Stimulated activated CD4-positive, alpha-beta T cell treated with anti-CD3 and anti-CD28 coated beads, TNF-alpha, amount 100 ng/mL, for 1 hour (primary cell): Measurements from ENCODE around the gene HDAC3.

Experiments
- DNase-seq, 3 donors: peaks; one replicate each; pipeline ENCODE4 v3.0.0-alpha.2; 2020; ENCODE audit warnings: low read depth in 3 of 3, low spot score in 1 of 3

Gene HDAC3

DNA sequence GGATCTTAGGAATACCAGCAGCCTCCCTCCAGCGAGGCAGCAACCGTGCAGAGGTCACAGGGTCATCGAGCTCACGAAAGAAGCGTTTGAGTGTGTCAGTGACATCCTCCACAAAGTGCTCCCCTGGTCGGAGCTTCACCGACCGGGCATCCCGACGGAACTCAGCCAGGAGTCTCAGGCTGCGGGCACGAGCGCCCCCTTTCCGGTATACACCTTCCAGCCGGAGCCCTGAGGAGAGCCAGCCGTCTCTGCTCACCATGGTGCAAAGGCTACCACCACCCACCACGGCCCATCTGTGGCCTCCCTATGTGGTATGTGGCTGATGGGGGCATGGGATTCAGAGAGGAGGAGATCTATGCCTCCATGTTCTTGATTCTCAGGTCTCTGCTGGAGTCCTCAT is 25.4 kb upstream of the HDAC3 start:
- DNase-seq = no peak

GRCh38 chr5:141657937-141658545 is 21.4 kb upstream of the HDAC3 start:
- DNase-seq = no peak

DNA sequence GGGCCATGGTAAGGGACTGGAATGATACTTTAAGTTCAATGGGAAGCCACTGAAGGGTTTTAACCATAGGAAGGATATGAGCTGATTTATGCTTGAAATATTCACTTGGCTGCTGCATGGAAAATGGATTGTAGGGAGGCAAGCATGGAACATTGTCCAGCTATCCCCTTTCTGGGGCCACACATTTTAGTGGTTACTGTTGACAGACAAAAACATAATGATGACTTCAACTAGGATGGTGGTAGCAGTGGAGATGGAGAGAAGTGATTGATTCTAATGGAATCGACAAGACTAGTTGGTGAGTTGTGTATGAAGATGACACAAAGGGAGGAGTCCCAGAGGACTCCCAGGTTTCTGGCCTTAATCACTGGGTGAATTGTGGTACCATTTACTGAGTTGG is 20.8 kb upstream of the HDAC3 start:
- DNase-seq = no peak

GRCh38 chr5:141656396-141656795 is 19.7 kb upstream of the HDAC3 start:
- no peak for DNase-seq

GRCh38 chr5:141655020-141655419 is 18.4 kb upstream of the HDAC3 start:
- no peak for DNase-seq

DNA sequence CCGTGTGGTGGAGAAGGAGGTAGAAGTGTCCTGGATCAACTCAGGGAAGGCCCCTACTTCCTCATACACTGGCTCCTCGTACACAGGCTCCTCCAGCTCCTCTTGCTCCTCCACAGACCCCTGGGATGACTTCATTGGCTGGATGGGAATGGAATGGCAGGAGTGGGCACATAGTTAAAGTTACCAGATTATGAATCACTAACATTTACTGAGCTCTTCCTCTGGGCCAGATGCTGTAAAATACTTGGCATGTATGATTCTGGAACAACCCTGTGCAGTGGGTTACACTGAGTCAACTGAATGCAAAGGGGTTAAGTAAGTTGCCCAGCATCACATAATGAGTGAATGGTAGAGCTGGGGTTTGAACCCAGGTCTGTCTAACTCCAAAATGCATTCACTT is 17.6 kb upstream of the HDAC3 start:
- no peak for DNase-seq

- DNase-seq = no peak
Observed at GRCh38 chr5:141651728-141652105, 15.1 kb upstream of the HDAC3 start.

DNA sequence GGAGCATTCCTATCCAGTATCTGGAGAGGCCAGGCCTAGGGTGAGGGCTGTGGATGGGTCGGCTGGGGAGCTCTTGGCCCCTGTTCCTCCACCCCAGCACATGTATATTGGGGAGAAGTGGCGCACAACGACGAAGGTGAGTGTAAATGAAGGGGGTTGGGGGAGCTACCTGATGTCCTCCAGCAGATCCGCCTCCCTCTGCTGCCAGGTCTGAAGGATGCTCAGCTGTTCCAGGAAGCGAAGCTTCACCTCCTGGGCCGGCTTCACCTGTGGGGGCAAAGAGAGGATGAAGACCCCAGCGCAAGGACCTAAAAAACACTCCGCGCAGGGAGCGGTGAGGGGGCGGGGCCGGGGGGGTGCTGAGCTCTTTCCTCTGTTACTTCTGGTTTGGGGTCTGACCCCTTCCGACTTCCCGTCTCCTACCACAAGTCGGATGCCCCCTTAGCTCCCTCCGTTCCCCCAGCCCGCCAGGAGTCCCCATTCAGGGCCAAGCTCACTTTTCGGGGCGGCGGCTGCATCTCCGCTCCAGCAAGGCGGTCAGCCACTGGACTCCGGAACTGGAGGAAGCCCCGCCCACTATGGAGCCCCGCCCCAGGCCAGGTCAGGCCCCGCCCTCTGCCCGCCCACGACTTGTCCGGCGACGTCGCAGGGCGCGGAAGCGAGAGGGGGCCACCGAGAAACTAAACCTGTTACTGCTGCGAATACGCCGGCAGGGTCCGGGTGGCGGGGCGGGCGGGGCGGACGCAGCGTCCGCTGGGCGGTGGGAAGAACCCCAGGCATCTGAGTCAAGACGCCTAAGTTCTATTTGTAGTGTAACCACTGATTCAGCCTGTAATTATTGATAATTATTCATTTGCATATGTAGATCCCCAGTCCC is 14.4 kb upstream of the HDAC3 start, which contains the start of gene FCHSD1:
Gene FCHSD1, minus strand, starts transcription at position 568 of the 877 bp plus-strand sequence. Its CDS starts 50 bp downstream, at position 518.
- peak; percentile 56 to 69 (median 56) for DNase-seq

DNA sequence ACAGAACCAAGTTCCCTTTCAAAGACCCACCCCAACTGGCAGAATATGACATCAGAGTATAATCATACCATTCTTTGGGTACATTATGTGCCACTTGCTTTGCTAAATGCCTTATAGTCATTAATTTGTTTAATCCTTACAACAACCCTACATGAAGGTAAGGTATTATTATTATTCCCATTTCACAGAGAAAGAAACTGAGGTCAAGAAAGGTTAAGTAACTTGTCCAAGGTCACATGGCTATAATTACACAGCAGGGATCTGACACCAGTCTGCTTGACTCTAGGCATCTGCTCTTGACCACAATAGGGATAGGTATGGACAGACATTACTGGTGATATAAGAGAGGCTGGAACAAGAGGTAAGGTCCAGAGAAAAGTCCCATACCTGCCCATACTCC is 13.3 kb upstream of the HDAC3 start:
- DNase-seq = no peak

DNA sequence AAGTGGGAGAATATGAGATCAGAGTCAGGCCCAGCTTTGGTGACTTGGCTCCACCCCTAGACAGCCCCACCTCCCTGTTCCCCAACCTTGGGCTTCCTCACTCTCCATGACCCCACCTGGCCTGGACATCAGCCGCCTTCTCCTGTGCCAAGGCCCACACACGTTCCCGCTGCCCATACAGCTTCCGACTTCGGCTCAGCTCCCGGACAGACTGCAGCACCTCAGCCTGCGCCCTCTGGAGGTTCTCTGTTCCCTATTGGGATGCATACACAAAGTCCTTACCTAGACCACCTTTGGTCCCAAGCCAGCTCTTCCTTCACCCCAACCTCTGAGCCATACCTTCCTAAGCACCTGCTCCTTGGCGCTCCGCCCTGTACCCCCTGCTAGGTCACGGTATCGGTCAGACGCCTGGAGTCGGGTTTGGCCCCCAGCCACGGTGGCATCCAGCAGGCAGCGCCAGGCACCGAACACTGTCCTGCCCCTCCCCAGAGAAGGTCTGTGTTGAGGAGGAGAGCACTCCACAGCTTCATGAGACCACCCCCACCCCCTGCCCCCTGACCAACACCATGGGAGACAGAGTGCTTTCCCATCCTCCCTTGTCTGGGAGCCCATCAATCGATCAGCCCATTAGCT is 12.5 kb upstream of the HDAC3 start:
- DNase-seq = no peak

GRCh38 chr5:141647851-141648250 is 11.2 kb upstream of the HDAC3 start:
- no peak for DNase-seq

- no peak for DNase-seq
Observed at GRCh38 chr5:141647242-141647641, 10.6 kb upstream of the HDAC3 start.

- no peak for DNase-seq
Observed at GRCh38 chr5:141646026-141646425, 9.4 kb upstream of the HDAC3 start.

DNA sequence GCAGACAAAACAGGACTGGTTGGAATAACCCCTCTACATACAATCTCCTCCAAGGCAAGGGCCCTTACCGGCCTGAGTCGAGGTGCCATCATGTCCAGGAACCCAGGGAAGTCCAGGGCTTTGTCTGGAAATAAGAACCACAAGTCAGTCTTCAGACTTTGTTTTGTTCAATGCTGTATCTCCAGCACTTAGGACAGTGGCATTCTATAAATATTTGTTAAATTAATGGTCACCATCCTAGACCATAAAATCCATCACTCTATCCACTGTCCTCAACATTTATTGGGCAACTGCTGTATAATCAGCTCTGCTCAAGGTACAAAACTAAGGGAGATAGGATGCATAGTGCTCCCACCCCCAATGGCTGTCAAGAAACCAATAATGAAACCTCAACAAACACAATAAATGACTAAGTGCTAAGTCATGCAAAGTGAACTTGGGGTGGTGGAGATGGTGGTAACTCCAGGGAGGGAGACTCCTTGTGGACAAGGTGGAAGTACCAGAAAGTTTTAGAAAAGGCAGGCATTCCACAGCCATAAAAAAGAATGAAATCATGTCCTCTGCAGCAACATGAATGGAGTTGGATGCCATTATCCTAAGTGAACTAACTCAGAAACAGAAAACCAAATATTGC is 5.1 kb upstream of the HDAC3 start:
- DNase-seq = no peak

DNA sequence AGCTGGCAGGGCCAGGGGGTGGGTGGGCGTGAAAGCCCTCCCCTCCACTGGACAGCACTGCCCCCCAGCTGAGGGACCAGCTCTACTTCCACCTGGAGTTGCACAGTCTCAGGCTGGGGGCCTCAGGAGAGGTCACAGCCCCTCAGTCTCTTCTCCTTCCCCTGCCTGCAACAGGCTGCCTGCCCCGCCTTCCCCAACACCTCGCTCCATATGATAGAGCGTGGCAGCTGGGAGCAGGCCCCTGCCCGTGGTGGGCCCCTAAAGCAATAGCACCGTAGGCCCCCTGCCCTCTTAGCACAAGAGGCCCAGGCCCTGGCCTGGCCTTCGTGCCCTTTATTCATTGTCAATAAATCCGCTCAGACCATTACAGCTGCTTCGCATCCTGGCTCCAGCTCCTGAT is 4.0 kb upstream of the HDAC3 start:
- DNase-seq = no peak

- no peak for DNase-seq
Observed at GRCh38 chr5:141640051-141640415, 3.4 kb upstream of the HDAC3 start.

- no peak for DNase-seq
Observed at GRCh38 chr5:141639357-141640050, 2.9 kb upstream of the HDAC3 start.

- no peak for DNase-seq
Observed at GRCh38 chr5:141638771-141639170, 2.1 kb upstream of the HDAC3 start.

DNA sequence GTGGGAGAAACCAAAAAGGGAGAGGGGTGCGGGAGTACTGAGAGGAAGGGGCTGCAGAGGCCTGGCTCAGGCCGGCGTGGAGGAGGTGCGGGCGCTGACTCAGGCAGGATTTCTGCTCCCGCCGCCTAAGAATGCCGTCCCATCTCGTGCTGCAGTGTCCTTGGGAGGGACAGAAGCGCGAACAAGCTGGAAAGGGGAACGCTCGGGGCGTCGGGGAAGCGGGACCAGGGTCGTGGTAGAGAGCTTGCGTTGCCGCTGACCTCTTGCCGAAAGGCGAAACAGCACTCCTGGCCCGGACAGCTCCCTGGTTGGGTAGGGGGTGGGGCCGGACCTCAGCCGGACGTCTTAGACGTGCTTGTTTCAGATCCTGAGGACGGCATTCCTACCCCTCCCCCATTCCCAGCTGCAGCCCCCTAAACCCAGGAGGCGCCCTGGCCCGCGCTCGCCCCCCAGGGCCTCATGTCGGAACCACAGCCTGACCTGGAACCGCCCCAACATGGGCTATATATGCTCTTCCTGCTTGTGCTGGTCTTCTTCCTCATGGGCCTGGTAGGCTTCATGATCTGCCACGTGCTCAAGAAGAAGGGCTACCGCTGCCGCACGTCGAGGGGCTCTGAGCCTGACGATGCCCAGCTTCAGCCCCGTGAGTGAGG is 1.2 kb upstream of the HDAC3 start:
- DNase-seq = peak in 1 of 3 donors; percentile 40

GRCh38 chr5:141637123-141637766 is 596 bp upstream of the HDAC3 start:
- DNase-seq = peak in 2 of 3 donors; percentile 20 to 41
